GM10266 (cell line): Measurements from ENCODE around the gene FOXF1.

Experiments used
- DNase-seq: peaks from one replicate; pipeline ENCODE4 v3.0.0; 2012; ENCODE audit errors: extremely low spot score
- TF ChIP-seq, protein P1 (sequence below): IDR thresholded peaks from 2 replicates; pipeline ENCODE4 v1.5.1; 2012; ENCODE audit warnings: mild to moderate bottlenecking, low read depth; ENCODE audit not compliant: control insufficient read depth, insufficient read depth; ENCODE audit errors: missing control alignments

The FOXF1 gene

GRCh38 chr16:86499440-86499786 is 10.9 kb upstream of the FOXF1 start:
- TF ChIP-seq, protein P1, sequence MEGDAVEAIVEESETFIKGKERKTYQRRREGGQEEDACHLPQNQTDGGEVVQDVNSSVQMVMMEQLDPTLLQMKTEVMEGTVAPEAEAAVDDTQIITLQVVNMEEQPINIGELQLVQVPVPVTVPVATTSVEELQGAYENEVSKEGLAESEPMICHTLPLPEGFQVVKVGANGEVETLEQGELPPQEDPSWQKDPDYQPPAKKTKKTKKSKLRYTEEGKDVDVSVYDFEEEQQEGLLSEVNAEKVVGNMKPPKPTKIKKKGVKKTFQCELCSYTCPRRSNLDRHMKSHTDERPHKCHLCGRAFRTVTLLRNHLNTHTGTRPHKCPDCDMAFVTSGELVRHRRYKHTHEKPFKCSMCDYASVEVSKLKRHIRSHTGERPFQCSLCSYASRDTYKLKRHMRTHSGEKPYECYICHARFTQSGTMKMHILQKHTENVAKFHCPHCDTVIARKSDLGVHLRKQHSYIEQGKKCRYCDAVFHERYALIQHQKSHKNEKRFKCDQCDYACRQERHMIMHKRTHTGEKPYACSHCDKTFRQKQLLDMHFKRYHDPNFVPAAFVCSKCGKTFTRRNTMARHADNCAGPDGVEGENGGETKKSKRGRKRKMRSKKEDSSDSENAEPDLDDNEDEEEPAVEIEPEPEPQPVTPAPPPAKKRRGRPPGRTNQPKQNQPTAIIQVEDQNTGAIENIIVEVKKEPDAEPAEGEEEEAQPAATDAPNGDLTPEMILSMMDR = no peak

DNA sequence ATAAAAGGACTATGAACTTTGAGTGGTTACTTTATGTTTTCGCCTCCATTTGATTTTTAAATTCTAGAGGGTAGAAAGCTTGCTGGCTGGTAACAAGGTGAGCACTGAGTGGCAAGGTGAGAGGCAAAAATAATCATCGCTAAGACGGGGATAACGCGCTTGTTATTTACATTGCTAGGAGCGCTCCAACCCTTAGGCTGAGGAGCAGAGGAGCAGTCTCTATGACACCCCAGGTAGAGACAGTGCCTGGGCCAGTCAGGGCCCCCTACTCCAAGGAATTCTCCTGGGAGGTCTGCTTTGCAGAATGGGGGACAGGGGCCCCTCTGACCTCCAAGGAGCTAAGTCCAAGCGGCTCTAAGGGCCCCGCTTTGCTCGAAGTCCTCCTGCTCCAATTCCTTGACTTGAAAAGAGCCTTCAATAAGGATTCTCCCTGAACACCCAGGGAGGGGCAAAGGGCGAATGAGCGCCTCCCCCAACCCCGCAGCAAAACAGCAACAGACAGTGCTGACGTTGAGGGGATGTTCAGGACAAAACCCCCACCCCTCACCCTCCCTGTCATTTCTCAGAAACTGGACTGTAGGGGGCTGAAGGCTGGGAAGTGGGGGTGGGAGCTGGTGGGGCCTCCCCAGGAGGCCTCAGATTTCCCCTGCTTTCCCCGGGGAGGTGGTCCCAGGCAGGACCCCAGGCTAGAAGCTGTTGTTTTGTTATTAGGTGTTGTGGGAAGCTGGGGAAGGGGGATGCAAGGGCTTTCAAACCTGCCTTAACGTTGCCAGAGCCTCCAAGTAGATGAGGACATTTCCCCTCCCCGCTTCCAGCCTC is 10.2 kb upstream of the FOXF1 start:
- DNase-seq = peak; percentile 21
- TF ChIP-seq, protein P1 = no peak

More at GRCh38 chr16:86499440-86499786, 10.9 kb upstream of the FOXF1 start:
- peak; percentile 24 for DNase-seq

GRCh38 chr16:86500708-86501510 is 9.4 kb upstream of the FOXF1 start:
- TF ChIP-seq, protein P1 = no peak
- DNase-seq = no peak

DNA sequence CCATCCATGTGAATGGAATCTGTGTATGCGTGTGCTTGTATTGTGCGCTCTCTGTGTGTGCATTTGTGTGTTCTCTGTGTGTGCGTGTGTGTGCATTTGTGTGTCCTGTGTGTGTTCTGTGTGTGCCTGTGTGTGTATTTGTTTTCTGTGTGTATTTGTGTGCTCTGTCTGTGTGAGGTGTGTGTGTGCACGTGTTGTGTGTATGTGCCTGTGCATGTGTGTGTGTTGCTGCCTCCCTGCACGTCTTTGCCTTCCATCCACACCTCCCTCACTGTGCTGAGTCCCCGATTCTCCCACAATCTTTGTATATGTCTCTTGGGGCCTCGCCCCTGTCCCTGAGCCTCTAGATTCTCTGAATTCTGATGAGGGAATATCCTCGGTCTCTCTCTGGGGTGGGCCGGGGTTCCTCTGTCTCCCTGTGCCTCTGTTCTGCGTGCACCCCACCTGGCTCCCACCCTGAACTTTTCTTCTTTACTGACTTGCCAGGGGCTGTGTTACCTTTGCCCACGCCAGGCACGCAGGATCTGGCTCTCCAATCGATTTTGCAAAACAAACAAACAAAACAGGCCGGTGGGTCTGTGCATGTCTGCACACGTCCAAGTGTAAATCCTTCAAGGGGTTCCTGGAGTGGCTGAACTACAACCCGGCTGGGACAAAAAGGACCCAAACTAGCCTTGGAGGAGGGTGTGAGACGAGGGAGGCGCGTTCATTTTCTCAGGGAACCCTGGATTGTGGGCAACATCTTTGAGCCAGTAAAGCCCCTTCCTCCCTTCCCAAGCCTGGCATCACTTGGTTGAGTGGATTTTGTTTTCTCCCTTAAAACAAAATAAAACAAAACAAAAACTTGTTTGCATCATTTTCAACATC is 8.1 kb upstream of the FOXF1 start:
- DNase-seq = no peak
- TF ChIP-seq, protein P1 = no peak

- TF ChIP-seq, protein P1 = no peak
- no peak for DNase-seq
These were observed 7.2 kb upstream of the FOXF1 start for GRCh38 chr16:86502856-86503748.

- no peak for DNase-seq
- TF ChIP-seq, protein P1 = no peak
These were observed 6.5 kb upstream of the FOXF1 start for GRCh38 chr16:86503830-86504229.
